ENCODE measurements around the gene GNA15.

GNA15 gene

DNA sequence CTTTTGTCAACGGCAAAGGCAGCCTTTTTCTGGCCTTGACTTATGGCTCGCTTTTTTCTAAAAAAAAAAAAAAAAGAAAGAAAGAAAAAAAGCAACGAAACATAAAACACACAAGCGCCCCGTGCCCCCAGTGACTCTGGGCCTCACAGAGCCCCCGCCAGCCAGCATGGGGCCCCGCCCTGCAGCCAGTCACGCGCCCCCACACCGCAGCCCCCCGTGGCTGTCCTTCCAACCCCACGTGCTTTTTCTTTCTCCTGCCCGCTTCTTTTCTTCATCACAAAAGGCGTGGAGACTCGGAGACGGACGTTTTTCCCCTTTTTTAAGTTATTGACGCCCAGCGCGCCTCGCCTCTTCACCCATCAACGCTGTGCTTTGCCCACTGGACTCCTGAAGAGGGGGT, 14.4 kb upstream of the GNA15 start:
- no peak for DNase-seq (ENCODE audit: low spot score)

- DNase-seq (ENCODE audit: low spot score): no peak
Observed at GRCh38 chr19:3121821-3122511, 13.9 kb upstream of the GNA15 start.

- DNase-seq (ENCODE audit: low spot score): no peak
Observed at GRCh38 chr19:3122512-3122870, 13.3 kb upstream of the GNA15 start.

GRCh38 chr19:3123088-3123721, 12.6 kb upstream of the GNA15 start:
- DNase-seq (ENCODE audit: low spot score): no peak

GRCh38 chr19:3123956-3124355, 11.9 kb upstream of the GNA15 start:
- no peak for DNase-seq (ENCODE audit: low spot score)

GRCh38 chr19:3124630-3125029, 11.2 kb upstream of the GNA15 start:
- no peak for DNase-seq (ENCODE audit: low spot score)

- DNase-seq (ENCODE audit: low spot score): no peak
Observed at GRCh38 chr19:3125900-3126524, 9.8 kb upstream of the GNA15 start.

GRCh38 chr19:3129112-3129511, 6.7 kb upstream of the GNA15 start:
- no peak for DNase-seq (ENCODE audit: low spot score)

- no peak for DNase-seq (ENCODE audit: low spot score)
Observed at GRCh38 chr19:3131168-3131567, 4.7 kb upstream of the GNA15 start.

DNA sequence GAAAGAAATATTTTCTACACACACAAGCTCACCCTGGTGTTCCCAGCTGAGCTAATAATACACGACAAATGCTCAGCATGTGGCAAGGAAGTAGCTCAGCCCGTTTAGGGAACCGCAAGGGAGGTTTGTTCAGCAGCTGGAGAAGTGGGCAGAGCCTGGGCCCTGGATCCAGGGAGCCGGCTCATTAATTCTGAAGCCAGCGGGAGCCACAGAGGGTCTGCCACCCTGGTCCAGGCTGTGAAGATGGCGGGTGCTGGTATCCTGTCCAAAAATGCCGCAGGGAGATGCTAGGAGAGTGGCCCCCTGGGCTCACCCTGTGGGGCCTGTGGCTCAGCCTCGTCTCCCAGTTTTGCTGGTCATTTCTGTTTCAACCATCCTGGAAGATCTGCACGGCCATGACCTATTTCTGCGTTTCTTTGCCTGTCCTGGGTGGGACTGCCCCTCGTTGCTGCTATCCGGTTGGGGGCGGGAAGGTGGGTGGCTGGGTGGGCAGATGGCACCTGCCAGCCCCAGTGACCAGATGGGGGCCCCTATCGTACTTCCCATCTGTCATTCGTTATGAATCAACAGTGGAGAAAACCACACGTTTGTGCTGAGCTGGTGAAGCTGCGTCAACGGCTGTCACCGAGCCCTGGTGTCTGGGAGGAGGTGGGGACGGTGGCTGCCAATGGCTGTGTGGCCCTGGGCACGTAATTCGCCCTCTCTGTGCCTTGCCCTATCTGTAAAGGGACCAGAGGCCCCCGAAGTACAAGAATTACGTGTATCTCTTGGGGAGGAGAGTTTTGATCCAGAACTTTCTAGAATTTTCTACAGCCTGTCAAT, 2.7 kb upstream of the GNA15 start:
- peak; percentile 72 for DNase-seq (ENCODE audit: low spot score)

DNA sequence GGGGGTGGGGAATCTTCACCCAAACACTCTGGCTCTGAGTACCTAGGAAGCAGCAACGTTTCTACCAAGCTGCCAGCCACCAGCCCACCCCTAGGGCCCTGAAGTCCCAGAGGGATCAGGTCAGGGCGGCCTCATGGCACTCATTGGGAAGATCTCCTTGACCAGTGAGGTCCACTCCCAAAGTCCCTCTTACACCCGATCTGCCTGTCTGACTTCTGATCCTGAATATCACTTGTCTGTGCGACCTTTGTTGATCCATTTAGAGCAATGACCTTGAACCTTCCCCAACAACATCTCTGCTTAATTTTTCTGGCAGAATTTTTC, 2.1 kb upstream of the GNA15 start:
- no peak for DNase-seq (ENCODE audit: low spot score)

DNA sequence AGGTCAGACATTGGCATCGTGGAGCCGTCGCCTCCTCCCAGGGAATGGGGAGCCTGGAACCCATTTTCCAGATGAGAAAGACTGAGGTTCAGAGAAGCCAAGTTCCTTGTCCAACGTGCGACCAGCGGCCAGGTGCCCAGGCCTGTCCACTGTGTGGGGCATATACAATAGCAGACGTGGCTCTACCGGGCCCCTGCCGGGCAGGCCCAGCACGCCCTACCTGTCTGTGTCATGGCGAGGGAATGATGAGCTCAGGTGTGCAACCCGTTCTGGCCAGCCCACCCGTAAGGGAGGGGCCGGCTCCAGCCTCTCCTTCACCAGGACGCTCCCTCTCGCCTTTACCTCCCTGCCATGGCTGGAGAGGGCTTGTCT, 837 bp downstream of the GNA15 start:
- no peak for DNase-seq (ENCODE audit: low spot score)

- no peak for DNase-seq (ENCODE audit: low spot score)
Observed at GRCh38 chr19:3137119-3137518, 1.3 kb downstream of the GNA15 start.

GRCh38 chr19:3138268-3138667, 2.4 kb downstream of the GNA15 start:
- no peak for DNase-seq (ENCODE audit: low spot score)

DNA sequence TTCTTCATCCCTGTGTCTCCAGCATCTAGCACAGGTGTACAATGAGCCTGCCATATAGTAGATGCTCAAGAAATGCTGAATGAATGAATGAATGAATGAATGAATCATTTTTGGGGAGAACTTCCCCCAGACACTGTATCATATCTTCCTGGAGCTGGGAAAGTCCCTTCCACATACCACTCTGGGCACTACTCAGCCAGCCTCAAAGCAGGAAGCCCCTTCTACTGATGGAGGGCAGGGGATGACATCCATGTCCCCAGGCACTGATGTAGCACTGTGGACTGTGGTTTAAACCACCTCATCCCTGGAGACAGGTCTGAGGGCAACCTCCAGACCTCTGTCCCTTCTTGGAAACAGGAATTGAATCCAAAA, 4.8 kb downstream of the GNA15 start:
- no peak for DNase-seq (ENCODE audit: low spot score)

DNA sequence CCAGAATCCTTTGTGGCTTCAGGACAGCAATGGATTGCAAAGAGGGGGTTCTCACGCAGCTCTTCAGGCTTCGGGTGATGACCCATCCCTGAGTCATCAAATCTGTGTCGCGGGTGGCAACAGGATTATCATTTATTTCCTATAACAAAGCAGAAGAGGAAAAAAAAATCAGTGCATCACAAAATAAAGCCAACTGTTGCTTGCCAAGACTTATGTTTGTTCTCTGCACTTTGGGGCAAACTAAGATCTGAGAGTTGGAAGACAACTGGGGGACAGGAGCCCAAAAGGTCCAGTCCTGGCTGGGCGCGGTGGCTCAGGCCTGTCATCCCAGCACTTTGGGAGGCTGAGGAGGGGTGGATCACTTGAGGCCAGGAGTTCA, 6.4 kb downstream of the GNA15 start:
- no peak for DNase-seq (ENCODE audit: low spot score)

GRCh38 chr19:3142781-3143337, 7.0 kb downstream of the GNA15 start:
- no peak for DNase-seq (ENCODE audit: low spot score)

DNA sequence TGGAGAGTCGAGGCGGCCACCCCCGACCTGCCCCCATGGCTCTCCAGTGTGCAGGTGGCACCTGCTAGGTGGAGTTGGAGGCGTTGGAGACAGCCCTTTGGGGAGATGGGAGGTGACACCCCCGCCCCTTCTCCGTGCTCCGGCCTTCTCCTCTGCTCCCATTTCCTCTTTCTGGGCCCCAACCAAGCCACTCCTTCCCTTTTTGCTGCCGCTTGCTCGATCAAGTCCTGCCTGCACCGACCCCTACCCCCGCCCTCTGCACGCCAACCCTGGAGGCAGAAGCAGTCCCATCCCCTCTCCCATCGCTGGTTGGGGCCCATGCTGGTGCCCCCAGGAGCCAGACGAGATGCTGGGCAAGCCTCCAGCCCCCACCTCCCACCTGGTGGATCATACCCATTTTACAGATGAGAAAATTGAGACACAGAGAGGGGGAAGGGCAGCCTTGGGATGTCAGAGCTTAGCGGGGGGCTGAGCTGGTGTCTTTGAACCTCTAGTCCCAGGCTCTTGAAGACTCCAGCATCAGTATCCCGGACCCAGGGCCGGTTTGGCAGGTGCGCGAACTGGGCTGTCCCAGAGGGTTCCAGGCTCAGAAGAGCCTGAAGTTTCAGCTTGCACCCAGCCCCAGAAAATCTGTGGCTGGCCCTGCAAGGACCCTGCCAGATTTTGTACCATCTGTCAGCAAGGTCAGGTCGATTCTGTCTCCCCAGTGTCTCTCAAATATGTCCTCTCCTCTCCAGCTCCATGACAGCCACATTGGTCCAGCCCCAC, 10.3 kb downstream of the GNA15 start:
- DNase-seq (ENCODE audit: low spot score): peak; percentile 57

DNA sequence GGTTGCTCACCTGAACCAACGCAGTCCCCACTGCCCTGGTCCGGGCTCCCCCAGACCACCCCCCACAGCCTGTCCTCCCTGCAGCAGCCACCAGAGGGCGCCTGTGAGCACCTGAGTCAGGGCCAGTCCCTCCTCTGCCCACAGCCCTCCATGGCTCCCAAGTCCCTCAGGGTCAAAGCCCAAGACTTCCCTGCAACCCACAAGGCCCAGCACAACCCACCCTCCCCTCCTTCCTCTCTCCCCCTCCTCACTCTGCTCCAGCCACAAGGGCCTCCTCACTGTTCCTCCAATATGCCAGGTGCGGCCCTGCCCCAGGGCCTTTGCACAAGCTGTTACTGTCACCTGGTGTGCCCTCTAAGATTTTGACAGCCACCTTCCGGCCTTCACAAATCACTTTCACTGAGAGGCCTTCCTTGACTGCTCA, 10.9 kb downstream of the GNA15 start:
- DNase-seq (ENCODE audit: low spot score): no peak

- DNase-seq (ENCODE audit: low spot score): no peak
Observed at GRCh38 chr19:3148503-3148902, 12.7 kb downstream of the GNA15 start.

GRCh38 chr19:3149089-3149488, 13.3 kb downstream of the GNA15 start:
- no peak for DNase-seq (ENCODE audit: low spot score)
